HCT116 (cell line): ENCODE data around the gene HORMAD2. TPM values are rescaled to one million over a fixed set of nuclear protein-coding genes. Genes with fewer than 3 reads are reported as not detected.

Source experiments
- ATAC-seq: fragments of 200-7000 bp; cut with Tn5 transposase; 2 replicates; pipeline ENCODE4 v1.9.1; 2020; ENCODE audit warnings: mild to moderate bottlenecking, moderate library complexity
- BruUV-seq: library from RNA; stranded (reverse); fragments of 400-500 nt; replicated peaks from 2 replicates; lab custom pipeline; 2021; lab: Mats Ljungman, UMichigan
- CTCF ChIA-PET: fragments of 300-600 bp; sonication (Branson Sonifier 250); formaldehyde crosslinking; loops from one replicate; lab custom pipeline; 2021; ENCODE audit warnings: antibody characterized with exemption; lab: Charles Lee
- POLR2A ChIA-PET: fragments of 300-600, 350-600 bp; sonication (Branson Sonifier 250); formaldehyde crosslinking; loops from one replicate; lab custom pipeline; 2021; ENCODE audit warnings: antibody characterized with exemption; lab: Charles Lee
- RAD21 ChIA-PET, 2 experiments: fragments of 300-600 bp; sonication (Branson Sonifier 250); formaldehyde crosslinking; loops; one replicate each; lab custom pipeline; 2023; ENCODE audit warnings: low total read pairs in 2 of 2; ENCODE audit not compliant: uncharacterized antibody in 2 of 2, unreplicated experiment in 2 of 2, low non-redundant PET in 1 of 2; lab: Charles Lee
- DNase-seq: peaks from one replicate; pipeline ENCODE4 v3.0.0-alpha.2; 2010; ENCODE audit warnings: low read depth, low spot score
- H2AFZ ChIP-seq: fragments of 200-600 bp; shearing (Covaris generic), sonication (generic); 2 replicates; pipeline ENCODE4 v1.6.1; 2017; ENCODE audit warnings: low read depth, mixed run types, mixed read lengths, antibody characterized with exemption, low read length; ENCODE audit not compliant: poor library complexity, severe bottlenecking
- H3K27ac ChIP-seq: 2 replicates; pipeline ENCODE4 v1.5.1; 2012; ENCODE audit warnings: low read depth, low read length
- H3K27me3 ChIP-seq: fragments of 200-600 bp; sonication (generic); 2 replicates; pipeline ENCODE4 v1.6.1; 2016; ENCODE audit warnings: mixed run types, low read length, mixed read lengths; ENCODE audit not compliant: insufficient read depth
- H3K36me3 ChIP-seq, 2 experiments: fragments of 200-500 bp in 1 of 2; fragments of 200-600 bp in 1 of 2; sonication (Bioruptor generic) in 1 of 2; sonication (generic) in 1 of 2; 2 replicates each; pipeline versions ENCODE4 v1.5.1 to v1.6.1; 2014 to 2016; ENCODE audit warnings: low read length in 2 of 2, inconsistent platforms in 1 of 2, mixed read lengths in 1 of 2, mixed run types in 1 of 2; ENCODE audit not compliant: insufficient read depth in 2 of 2, control insufficient read depth in 1 of 2
- H3K4me1 ChIP-seq, 2 experiments: fragments of 200-600 bp in 1 of 2; sonication (generic) in 1 of 2; 2 replicates each; pipeline versions ENCODE4 v1.5.1 to v1.6.1; 2012 to 2017; ENCODE audit warnings: low read length in 2 of 2, inconsistent platforms in 1 of 2, mild to moderate bottlenecking in 1 of 2, mixed read lengths in 1 of 2, mixed run types in 1 of 2, moderate library complexity in 1 of 2; ENCODE audit not compliant: insufficient read depth in 2 of 2, control insufficient read depth in 1 of 2
- H3K4me2 ChIP-seq: fragments of 200-600 bp; sonication (generic); 2 replicates; pipeline ENCODE4 v1.6.1; 2017; ENCODE audit warnings: mixed run types, low read length, mixed read lengths
- H3K4me3 ChIP-seq, 2 experiments: fragments of 200-600 bp in 1 of 2; sonication (generic) in 1 of 2; replicated peaks in 1 of 2; 2 replicates each; pipeline ENCODE4 v1.5.1; 2011 to 2016; ENCODE audit warnings: low read length in 2 of 2, control low read depth in 1 of 2, low read depth in 1 of 2, mild to moderate bottlenecking in 1 of 2, mixed read lengths in 1 of 2, mixed run types in 1 of 2
- H3K79me2 ChIP-seq: fragments of 200-600 bp; sonication (generic); 2 replicates; pipeline ENCODE4 v1.6.1; 2017; ENCODE audit warnings: mild to moderate bottlenecking, mixed run types, low read length, moderate library complexity, mixed read lengths; ENCODE audit not compliant: insufficient read depth
- H3K9ac ChIP-seq: fragments of 200-600 bp; sonication (generic); 2 replicates; pipeline ENCODE4 v1.6.1; 2016; ENCODE audit warnings: low read length, mixed read lengths
- H3K9me2 ChIP-seq: fragments of 200-600 bp; sonication (generic), shearing (Covaris generic); 2 replicates; pipeline ENCODE4 v1.6.1; 2017; ENCODE audit warnings: mixed run types, mild to moderate bottlenecking, moderate library complexity; ENCODE audit not compliant: insufficient read depth
- H3K9me3 ChIP-seq, 2 experiments: fragments of 200-500 bp in 1 of 2; fragments of 200-600 bp in 1 of 2; sonication (Bioruptor generic) in 1 of 2; sonication (generic) in 1 of 2; 2 replicates each; pipeline ENCODE4 v1.6.1; 2014 to 2017; ENCODE audit warnings: low read length in 2 of 2, mixed read lengths in 2 of 2, inconsistent platforms in 1 of 2, low read depth in 1 of 2, mild to moderate bottlenecking in 1 of 2, mixed run types in 1 of 2, moderate library complexity in 1 of 2; ENCODE audit not compliant: control insufficient read depth in 1 of 2, insufficient read depth in 1 of 2
- H4K20me1 ChIP-seq: fragments of 200-600 bp; sonication (generic), shearing (Covaris generic); 2 replicates; pipeline ENCODE4 v1.6.1; 2017; ENCODE audit warnings: mixed run types, mild to moderate bottlenecking, moderate library complexity; ENCODE audit not compliant: insufficient read depth
- CEBPB ChIP-seq: IDR thresholded peaks from 2 replicates; pipeline ENCODE4 v1.6.1; 2012; ENCODE audit warnings: low read depth
- CTCF ChIP-seq, 3 experiments: fragments of 200-600 bp in 1 of 3; sonication (generic) in 1 of 3; IDR thresholded peaks in 2 of 3; conservative IDR thresholded peaks in 1 of 3; 2 replicates each; pipeline ENCODE4 v1.5.1; 2012 to 2017; ENCODE audit warnings: low read depth in 2 of 3, low read length in 2 of 3, antibody characterized with exemption in 1 of 3, borderline replicate concordance in 1 of 3, control low read depth in 1 of 3, mild to moderate bottlenecking in 1 of 3, mixed read lengths in 1 of 3, mixed run types in 1 of 3, moderate library complexity in 1 of 3; ENCODE audit not compliant: insufficient read depth in 1 of 3
- EGR1 ChIP-seq: IDR thresholded peaks from 2 replicates; pipeline ENCODE4 v1.6.1; 2012; ENCODE audit warnings: low read depth
- FOSL1 ChIP-seq: IDR thresholded peaks from 2 replicates; pipeline ENCODE4 v1.6.1; 2012; ENCODE audit warnings: low read depth
- JUND ChIP-seq: IDR thresholded peaks from 2 replicates; pipeline ENCODE4 v1.6.1; 2012
- POLR2A ChIP-seq: IDR thresholded peaks from 2 replicates; pipeline ENCODE4 v1.7.0; 2011; ENCODE audit warnings: borderline replicate concordance; ENCODE audit not compliant: insufficient read depth, insufficient read length; ENCODE audit errors: extremely low read depth
- POLR2AphosphoS5 ChIP-seq: IDR thresholded peaks from 2 replicates; pipeline ENCODE4 v1.6.1; 2011; ENCODE audit warnings: mild to moderate bottlenecking, low read depth, low read length, moderate library complexity
- RAD21 ChIP-seq: IDR thresholded peaks from 2 replicates; pipeline ENCODE4 v1.6.1; 2012; ENCODE audit warnings: low read depth, mild to moderate bottlenecking
- SP1 ChIP-seq: IDR thresholded peaks from 2 replicates; pipeline ENCODE4 v1.6.1; 2012; ENCODE audit warnings: low read depth
- SRF ChIP-seq: IDR thresholded peaks from 2 replicates; pipeline ENCODE4 v1.6.1; 2012; ENCODE audit warnings: low read depth
- TCF7L2 ChIP-seq: IDR thresholded peaks from 2 replicates; pipeline ENCODE4 v1.7.0; 2011; ENCODE audit warnings: borderline replicate concordance, inconsistent platforms; ENCODE audit not compliant: insufficient read depth, insufficient read length; ENCODE audit errors: extremely low read depth
- YY1 ChIP-seq: IDR thresholded peaks from 2 replicates; pipeline ENCODE4 v1.6.1; 2011; ENCODE audit warnings: low read length, low read depth, moderate library complexity, mild to moderate bottlenecking; ENCODE audit not compliant: insufficient replicate concordance; ENCODE audit errors: extremely low read depth
- ZFX ChIP-seq: fragments of 450-650 bp; IDR thresholded peaks from 2 replicates; pipeline ENCODE4 v1.6.1; 2017
- ZNF274 ChIP-seq: fragments of 200-500 bp; sonication (Bioruptor generic); IDR thresholded peaks from 2 replicates; pipeline ENCODE4 v1.6.1; 2014; ENCODE audit warnings: mild to moderate bottlenecking, low read depth, low read length, inconsistent platforms
- intact Hi-C: fragments of 100-400 bp; cut with micrococcal nuclease; formaldehyde crosslinking; loops from 2 replicates; pipeline ENCODE4 v1.10.0; 2022
- total RNA-seq: library from RNA; stranded (reverse); gene quantifications from one replicate; pipeline ENCODE4 v1.2.1, GENCODE V29; 2021; ENCODE audit not compliant: unreplicated experiment
- TF ChIP-seq, protein P1 (sequence below): IDR thresholded peaks from 2 replicates; pipeline ENCODE4 v1.6.1; 2012
- TF ChIP-seq, protein P2 (sequence below): IDR thresholded peaks from 2 replicates; pipeline ENCODE4 v1.6.1; 2012
- TF ChIP-seq, protein P3 (sequence below): IDR thresholded peaks from 2 replicates; pipeline ENCODE4 v1.6.1; 2012; ENCODE audit warnings: low read depth

The HORMAD2 gene
- total RNA-seq, 1 experiment from 2014 or later, result not detected

DNA sequence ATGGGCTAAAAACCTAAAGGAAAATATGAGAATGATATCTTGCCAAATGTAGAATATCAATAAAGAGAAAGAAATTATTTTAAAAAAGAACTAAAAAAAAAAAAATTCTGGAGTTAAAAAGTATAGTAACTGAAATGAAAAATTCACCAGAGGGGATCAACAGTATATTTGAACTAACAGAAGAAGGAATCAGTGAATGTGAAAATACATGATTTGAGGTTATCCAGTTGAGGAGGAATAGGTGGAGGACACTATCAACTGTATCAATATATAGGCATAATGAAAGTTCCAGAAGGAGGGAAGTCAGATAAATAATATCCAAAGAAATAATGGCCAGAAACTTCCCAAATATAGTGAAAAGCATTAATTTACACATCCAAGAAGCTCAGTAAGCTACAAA lies 16.1 kb upstream of the HORMAD2 start:
- DNase-seq, result no peak
- ChIA-PET RAD21 (no interaction called here), CTCF (no interaction called here), POLR2A (no interaction called here)
- H3K4me2 ChIP-seq, result no peak overlapping the region
- H4K20me1 ChIP-seq, result no peaks in the 10 kb centered on the region
- H3K9ac ChIP-seq, result no peak overlapping the region
- no peaks in the 10 kb centered on the region for H3K9me2 ChIP-seq
- BruUV-seq, result no TSS peak
- no peaks in the 10 kb centered on the region for H3K79me2 ChIP-seq
- no peak overlapping the region for H2AFZ ChIP-seq
- ATAC-seq, result no peak
- H3K27ac ChIP-seq, result no peak overlapping the region
- H3K27me3 ChIP-seq, result no peaks in the 10 kb centered on the region
- H3K36me3 ChIP-seq, result no peaks in the 10 kb centered on the region
- H3K4me1 ChIP-seq, result no peaks in the 10 kb centered on the region
- no peak overlapping the region for H3K4me3 ChIP-seq
- no peak for TF ChIP-seq FOSL1
- TF ChIP-seq, protein P1, sequence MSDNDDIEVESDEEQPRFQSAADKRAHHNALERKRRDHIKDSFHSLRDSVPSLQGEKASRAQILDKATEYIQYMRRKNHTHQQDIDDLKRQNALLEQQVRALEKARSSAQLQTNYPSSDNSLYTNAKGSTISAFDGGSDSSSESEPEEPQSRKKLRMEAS, result no peak
- intact Hi-C loops, result no loop called here
- no peaks in the 10 kb centered on the region for H3K9me3 ChIP-seq

DNA sequence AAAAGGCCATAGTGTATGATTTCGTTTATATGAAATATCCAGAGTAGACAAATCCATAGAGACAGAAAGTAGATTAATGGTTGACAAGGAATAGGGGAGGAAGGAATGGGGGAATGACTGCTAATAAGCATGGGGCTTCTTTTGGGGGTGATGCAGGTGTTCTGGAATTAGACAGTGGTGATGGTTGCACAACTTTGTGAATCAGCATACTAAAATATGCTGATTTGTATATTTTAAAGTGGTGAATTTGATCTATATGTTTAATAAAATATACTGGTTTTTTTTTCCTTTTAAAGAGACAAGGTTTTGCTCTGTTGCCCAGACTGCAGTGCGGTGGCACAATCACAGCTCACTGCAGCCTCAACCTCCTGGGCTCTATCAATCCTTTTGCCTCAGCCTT lies 6.5 kb upstream of the HORMAD2 start:
- Histone ChIP-seq H3K9ac (no peak overlapping the region), H3K4me1 (no peaks in the 10 kb centered on the region), H3K9me3 (no peaks in the 10 kb centered on the region; a peak in 1 of 4 replicates), H3K4me3 (no peak overlapping the region), H3K9me2 (no peaks in the 10 kb centered on the region), H3K27me3 (peaks cover 21% of the 10 kb centered on the region), H3K27ac (no peak overlapping the region), H2AFZ (no peak overlapping the region), H3K79me2 (no peaks in the 10 kb centered on the region), H4K20me1 (no peaks in the 10 kb centered on the region), H3K4me2 (no peak overlapping the region), H3K36me3 (no peaks in the 10 kb centered on the region)
- intact Hi-C loops, result no loop called here
- ATAC-seq, result no peak
- no TSS peak for BruUV-seq
- RAD21 ChIA-PET, result no interaction called here
- CTCF ChIA-PET, result no interaction called here
- POLR2A ChIA-PET, result no interaction called here
- no peak for DNase-seq
- TF ChIP-seq SRF, result no peak
- TF ChIP-seq TCF7L2, result no peak
- TF ChIP-seq EGR1, result no peak
- no peak for TF ChIP-seq POLR2A
- no peak for TF ChIP-seq JUND
- TF ChIP-seq, protein P2, sequence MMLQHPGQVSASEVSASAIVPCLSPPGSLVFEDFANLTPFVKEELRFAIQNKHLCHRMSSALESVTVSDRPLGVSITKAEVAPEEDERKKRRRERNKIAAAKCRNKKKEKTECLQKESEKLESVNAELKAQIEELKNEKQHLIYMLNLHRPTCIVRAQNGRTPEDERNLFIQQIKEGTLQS, result no peak
- no peak for TF ChIP-seq RAD21
- TF ChIP-seq CEBPB, result no peak
- TF ChIP-seq, protein P3, sequence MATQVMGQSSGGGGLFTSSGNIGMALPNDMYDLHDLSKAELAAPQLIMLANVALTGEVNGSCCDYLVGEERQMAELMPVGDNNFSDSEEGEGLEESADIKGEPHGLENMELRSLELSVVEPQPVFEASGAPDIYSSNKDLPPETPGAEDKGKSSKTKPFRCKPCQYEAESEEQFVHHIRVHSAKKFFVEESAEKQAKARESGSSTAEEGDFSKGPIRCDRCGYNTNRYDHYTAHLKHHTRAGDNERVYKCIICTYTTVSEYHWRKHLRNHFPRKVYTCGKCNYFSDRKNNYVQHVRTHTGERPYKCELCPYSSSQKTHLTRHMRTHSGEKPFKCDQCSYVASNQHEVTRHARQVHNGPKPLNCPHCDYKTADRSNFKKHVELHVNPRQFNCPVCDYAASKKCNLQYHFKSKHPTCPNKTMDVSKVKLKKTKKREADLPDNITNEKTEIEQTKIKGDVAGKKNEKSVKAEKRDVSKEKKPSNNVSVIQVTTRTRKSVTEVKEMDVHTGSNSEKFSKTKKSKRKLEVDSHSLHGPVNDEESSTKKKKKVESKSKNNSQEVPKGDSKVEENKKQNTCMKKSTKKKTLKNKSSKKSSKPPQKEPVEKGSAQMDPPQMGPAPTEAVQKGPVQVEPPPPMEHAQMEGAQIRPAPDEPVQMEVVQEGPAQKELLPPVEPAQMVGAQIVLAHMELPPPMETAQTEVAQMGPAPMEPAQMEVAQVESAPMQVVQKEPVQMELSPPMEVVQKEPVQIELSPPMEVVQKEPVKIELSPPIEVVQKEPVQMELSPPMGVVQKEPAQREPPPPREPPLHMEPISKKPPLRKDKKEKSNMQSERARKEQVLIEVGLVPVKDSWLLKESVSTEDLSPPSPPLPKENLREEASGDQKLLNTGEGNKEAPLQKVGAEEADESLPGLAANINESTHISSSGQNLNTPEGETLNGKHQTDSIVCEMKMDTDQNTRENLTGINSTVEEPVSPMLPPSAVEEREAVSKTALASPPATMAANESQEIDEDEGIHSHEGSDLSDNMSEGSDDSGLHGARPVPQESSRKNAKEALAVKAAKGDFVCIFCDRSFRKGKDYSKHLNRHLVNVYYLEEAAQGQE, result no peak
- no peak for TF ChIP-seq POLR2AphosphoS5
- no peak for TF ChIP-seq ZNF274
- no peak for TF ChIP-seq FOSL1
- no peak for TF ChIP-seq CTCF (IDR thresholded peaks at IDR 0.05 in 2 of 3, conservative IDR thresholded peaks at IDR 0.05 in 1 of 3; ENCODE audit: borderline replicate concordance in 1 of 3, insufficient read depth in 1 of 3, low read depth in 2 of 3, low read length in 2 of 3)
- no peak for TF ChIP-seq ZFX
- no peak for TF ChIP-seq SP1
- no peak for TF ChIP-seq YY1
